Suprapubic skin (tissue), 3 donors: ENCODE data around the gene GMDS.

Experiments
- EP300 ChIP-seq: sonication (generic); formaldehyde crosslinking; IDR thresholded peaks from one replicate; pipeline ENCODE4 v1.6.1; 2017; ENCODE audit warnings: antibody characterized with exemption
- POLR2A ChIP-seq, 2 donors: fragments of 450-650 bp; IDR thresholded peaks; one replicate each; pipeline ENCODE4 v1.6.1; 2017; ENCODE audit warnings: antibody characterized with exemption in 2 of 2, mild to moderate bottlenecking in 2 of 2, moderate library complexity in 2 of 2
- TF ChIP-seq, protein P1 (sequence below), 2 donors: fragments of 200-600 bp in 1 of 2; fragments of 450-650 bp in 1 of 2; sonication (generic) in 1 of 2; IDR thresholded peaks; one replicate each; pipeline ENCODE4 v1.5.1; 2016 to 2019; ENCODE audit warnings: antibody characterized with exemption in 2 of 2, mild to moderate bottlenecking in 1 of 2, moderate library complexity in 1 of 2

GRCh38 chr6:1720620-1721322, 524.6 kb downstream of the GMDS start:
- TF ChIP-seq, protein P1, sequence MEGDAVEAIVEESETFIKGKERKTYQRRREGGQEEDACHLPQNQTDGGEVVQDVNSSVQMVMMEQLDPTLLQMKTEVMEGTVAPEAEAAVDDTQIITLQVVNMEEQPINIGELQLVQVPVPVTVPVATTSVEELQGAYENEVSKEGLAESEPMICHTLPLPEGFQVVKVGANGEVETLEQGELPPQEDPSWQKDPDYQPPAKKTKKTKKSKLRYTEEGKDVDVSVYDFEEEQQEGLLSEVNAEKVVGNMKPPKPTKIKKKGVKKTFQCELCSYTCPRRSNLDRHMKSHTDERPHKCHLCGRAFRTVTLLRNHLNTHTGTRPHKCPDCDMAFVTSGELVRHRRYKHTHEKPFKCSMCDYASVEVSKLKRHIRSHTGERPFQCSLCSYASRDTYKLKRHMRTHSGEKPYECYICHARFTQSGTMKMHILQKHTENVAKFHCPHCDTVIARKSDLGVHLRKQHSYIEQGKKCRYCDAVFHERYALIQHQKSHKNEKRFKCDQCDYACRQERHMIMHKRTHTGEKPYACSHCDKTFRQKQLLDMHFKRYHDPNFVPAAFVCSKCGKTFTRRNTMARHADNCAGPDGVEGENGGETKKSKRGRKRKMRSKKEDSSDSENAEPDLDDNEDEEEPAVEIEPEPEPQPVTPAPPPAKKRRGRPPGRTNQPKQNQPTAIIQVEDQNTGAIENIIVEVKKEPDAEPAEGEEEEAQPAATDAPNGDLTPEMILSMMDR (IDR thresholded peaks at IDR 0.05) = no peak
- TF ChIP-seq POLR2A (IDR thresholded peaks at IDR 0.05) (no peak), EP300 (no peak)
